ENCODE data around the gene SH3RF2.

GRCh38 chr5:145944328-145944727, 8.0 kb downstream of the SH3RF2 start:
- TF ChIP-seq HOXA7 (CRISPR knock-in tag; IDR thresholded peaks at IDR 0.05; ENCODE audit: borderline replicate concordance) (no peak), CTCF (tag by site-specific recombination; IDR thresholded peaks at IDR 0.05) (no peak), ZNF791 (tag by site-specific recombination; IDR thresholded peaks at IDR 0.05) (no peak), ZNF677 (tag by site-specific recombination; IDR thresholded peaks at IDR 0.05) (no peak), MEIS1 (CRISPR knock-in tag; IDR thresholded peaks at IDR 0.05; ENCODE audit: borderline replicate concordance) (no peak), ZNF707 (tag by site-specific recombination; IDR thresholded peaks at IDR 0.05) (no peak)

Measured in HEK293 (cell line).